ENCODE results near the gene PLEKHG5.

PLEKHG5 gene

GRCh38 chr1:6486433-6487011 lies 4.9 kb downstream of the PLEKHG5 start:
- H3K4me3 Mint-ChIP-seq: peak overlapping the region; percentile 6
- H3K4me1 Mint-ChIP-seq: peaks cover 14% of the 10 kb centered on the region
- peak; percentile 79 to 86 for DNase-seq (ENCODE audit: low spot score in 2 of 2)
- H3K9me3 Mint-ChIP-seq: no peaks in the 10 kb centered on the region
- peak; percentile 78 for ATAC-seq (ENCODE audit: low read depth)
- no peak overlapping the region for H3K27ac Mint-ChIP-seq
- no peaks in the 10 kb centered on the region for H3K36me3 Mint-ChIP-seq
- H3K27me3 Mint-ChIP-seq: peaks cover 25% of the 10 kb centered on the region

- Mint-ChIP-seq H3K27me3 (peaks cover 28% of the 10 kb centered on the region), H3K27ac (no peak overlapping the region), H3K4me1 (peaks cover 9% of the 10 kb centered on the region), H3K4me3 (peak overlapping the region; percentile 62), H3K36me3 (no peaks in the 10 kb centered on the region), H3K9me3 (no peaks in the 10 kb centered on the region)
- ATAC-seq (ENCODE audit: low read depth): no peak
- no peak for DNase-seq (ENCODE audit: low spot score in 2 of 2)
These were observed 6.0 kb downstream of the PLEKHG5 start for GRCh38 chr1:6485168-6486101.

- Mint-ChIP-seq H3K9me3 (no peaks in the 10 kb centered on the region), H3K36me3 (no peaks in the 10 kb centered on the region), H3K27ac (no peak overlapping the region), H3K4me3 (peak overlapping the region; percentile 16), H3K27me3 (peaks cover 28% of the 10 kb centered on the region), H3K4me1 (peaks cover 9% of the 10 kb centered on the region)
- DNase-seq (ENCODE audit: low spot score in 2 of 2): no peak
- no peak for ATAC-seq (ENCODE audit: low read depth)
These were observed 6.7 kb downstream of the PLEKHG5 start for GRCh38 chr1:6484826-6485167.

- Mint-ChIP-seq H3K9me3 (no peaks in the 10 kb centered on the region), H3K4me1 (peaks cover 9% of the 10 kb centered on the region), H3K27me3 (peaks cover 28% of the 10 kb centered on the region), H3K27ac (no peak overlapping the region), H3K36me3 (no peaks in the 10 kb centered on the region), H3K4me3 (no peak overlapping the region)
- ATAC-seq (ENCODE audit: low read depth) (no peak), DNase-seq (ENCODE audit: low spot score in 2 of 2) (no peak)
These were observed 7.7 kb downstream of the PLEKHG5 start for GRCh38 chr1:6483761-6484117.

- no peaks in the 10 kb centered on the region for H3K9me3 Mint-ChIP-seq
- peaks cover 9% of the 10 kb centered on the region for H3K4me1 Mint-ChIP-seq
- peaks cover 29% of the 10 kb centered on the region for H3K27me3 Mint-ChIP-seq
- H3K27ac Mint-ChIP-seq: no peak overlapping the region
- ATAC-seq (ENCODE audit: low read depth): no peak
- H3K4me3 Mint-ChIP-seq: no peak overlapping the region
- DNase-seq (ENCODE audit: low spot score in 2 of 2): no peak
- no peaks in the 10 kb centered on the region for H3K36me3 Mint-ChIP-seq
These were observed 8.3 kb downstream of the PLEKHG5 start for GRCh38 chr1:6483017-6483760.

- H3K36me3 Mint-ChIP-seq: no peaks in the 10 kb centered on the region
- peaks cover 9% of the 10 kb centered on the region for H3K4me1 Mint-ChIP-seq
- ATAC-seq (ENCODE audit: low read depth): no peak
- no peak overlapping the region for H3K4me3 Mint-ChIP-seq
- peaks cover 25% of the 10 kb centered on the region for H3K27me3 Mint-ChIP-seq
- no peak overlapping the region for H3K27ac Mint-ChIP-seq
- no peak for DNase-seq (ENCODE audit: low spot score in 2 of 2)
- no peaks in the 10 kb centered on the region for H3K9me3 Mint-ChIP-seq
These were observed 9.6 kb downstream of the PLEKHG5 start for GRCh38 chr1:6481820-6482219.

- no peak overlapping the region for H3K4me3 Mint-ChIP-seq
- ATAC-seq (ENCODE audit: low read depth) (no peak), DNase-seq (ENCODE audit: low spot score in 2 of 2) (no peak)
- H3K36me3 Mint-ChIP-seq: no peaks in the 10 kb centered on the region
- no peak overlapping the region for H3K27ac Mint-ChIP-seq
- peaks cover 4% of the 10 kb centered on the region for H3K4me1 Mint-ChIP-seq
- no peaks in the 10 kb centered on the region for H3K9me3 Mint-ChIP-seq
- H3K27me3 Mint-ChIP-seq: peaks cover 17% of the 10 kb centered on the region
These were observed 14.2 kb downstream of the PLEKHG5 start for GRCh38 chr1:6477039-6477820.

GRCh38 chr1:6476483-6476882 lies 15.0 kb downstream of the PLEKHG5 start:
- Mint-ChIP-seq H3K36me3 (no peaks in the 10 kb centered on the region), H3K4me3 (no peak overlapping the region), H3K4me1 (peaks cover 4% of the 10 kb centered on the region), H3K9me3 (no peaks in the 10 kb centered on the region), H3K27ac (no peak overlapping the region), H3K27me3 (peaks cover 12% of the 10 kb centered on the region)
- ATAC-seq (ENCODE audit: low read depth): no peak
- DNase-seq (ENCODE audit: low spot score in 2 of 2): no peak

GRCh38 chr1:6475381-6476133 lies 15.9 kb downstream of the PLEKHG5 start:
- no peak overlapping the region for H3K4me3 Mint-ChIP-seq
- ATAC-seq (ENCODE audit: low read depth) (peak; percentile 95), DNase-seq (ENCODE audit: low spot score in 2 of 2) (peak; percentile 72 to 86)
- no peak overlapping the region for H3K27ac Mint-ChIP-seq
- no peaks in the 10 kb centered on the region for H3K9me3 Mint-ChIP-seq
- peaks cover 9% of the 10 kb centered on the region for H3K27me3 Mint-ChIP-seq
- no peaks in the 10 kb centered on the region for H3K36me3 Mint-ChIP-seq
- H3K4me1 Mint-ChIP-seq: peaks cover 4% of the 10 kb centered on the region

GRCh38 chr1:6474815-6475282 lies 16.6 kb downstream of the PLEKHG5 start:
- Mint-ChIP-seq H3K27me3 (peaks cover 9% of the 10 kb centered on the region), H3K4me3 (no peak overlapping the region), H3K27ac (no peak overlapping the region), H3K9me3 (no peaks in the 10 kb centered on the region), H3K4me1 (peaks cover 4% of the 10 kb centered on the region), H3K36me3 (no peaks in the 10 kb centered on the region)
- ATAC-seq (ENCODE audit: low read depth) (no peak), DNase-seq (ENCODE audit: low spot score in 2 of 2) (no peak)

- Mint-ChIP-seq H3K9me3 (no peaks in the 10 kb centered on the region), H3K27me3 (peaks cover 9% of the 10 kb centered on the region), H3K36me3 (no peaks in the 10 kb centered on the region), H3K4me1 (peaks cover 4% of the 10 kb centered on the region), H3K4me3 (no peak overlapping the region), H3K27ac (no peak overlapping the region)
- DNase-seq (ENCODE audit: low spot score in 2 of 2) (no peak), ATAC-seq (ENCODE audit: low read depth) (no peak)
These were observed 17.3 kb downstream of the PLEKHG5 start for GRCh38 chr1:6473974-6474814.

GRCh38 chr1:6473156-6473555 lies 18.3 kb downstream of the PLEKHG5 start:
- Mint-ChIP-seq H3K36me3 (no peaks in the 10 kb centered on the region), H3K27me3 (peaks cover 7% of the 10 kb centered on the region), H3K9me3 (no peaks in the 10 kb centered on the region), H3K27ac (no peak overlapping the region), H3K4me1 (peaks cover 4% of the 10 kb centered on the region), H3K4me3 (no peak overlapping the region)
- ATAC-seq (ENCODE audit: low read depth): no peak
- no peak for DNase-seq (ENCODE audit: low spot score in 2 of 2)
